ENCODE data around the gene GUCA1A.
"Not testable (repeated sequence)": the region's sequence is repeated elsewhere in the genome, so short reads cannot be mapped to it uniquely, and the experiment has no call there.

GUCA1A gene

DNA sequence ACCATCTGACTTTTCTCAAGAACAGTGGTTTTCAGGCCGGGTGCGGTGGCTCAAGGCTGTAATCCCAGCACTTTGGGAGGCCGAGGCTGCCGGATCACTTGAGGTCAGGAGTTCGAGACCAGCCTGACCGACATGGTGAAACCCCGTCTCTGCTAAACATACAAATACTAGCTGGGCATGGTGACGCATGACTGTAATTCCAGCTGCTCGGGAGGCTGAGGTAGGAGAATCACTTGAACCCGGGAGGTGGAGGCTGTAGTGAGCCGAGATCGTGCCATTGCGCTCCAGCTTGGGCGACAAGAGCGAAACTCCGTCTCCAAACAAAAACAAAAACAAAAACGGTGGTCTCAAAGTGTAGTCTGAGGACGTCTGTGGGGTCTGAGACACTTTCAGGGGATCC, 43.3 kb downstream of the GUCA1A start:
- DNase-seq = not testable (repeated sequence)

DNA sequence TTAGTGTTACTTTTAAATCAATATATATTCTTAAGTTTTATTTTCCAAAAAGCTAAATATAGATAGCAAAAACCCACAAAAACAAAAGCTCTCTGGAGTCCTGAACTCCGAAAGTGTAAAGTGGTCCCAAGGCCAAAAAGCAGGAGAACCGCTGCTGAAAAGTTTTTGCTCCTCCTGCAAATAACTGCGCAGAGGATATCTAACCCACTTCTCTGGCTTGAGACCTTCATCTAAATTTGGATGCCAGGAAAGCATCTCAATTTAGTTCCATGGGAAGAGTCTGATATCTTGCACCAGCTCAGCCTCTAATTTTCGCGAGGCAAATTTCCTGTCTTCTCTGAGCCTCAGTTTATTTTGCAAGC, 44.0 kb downstream of the GUCA1A start:
- DNase-seq = no peak

DNA sequence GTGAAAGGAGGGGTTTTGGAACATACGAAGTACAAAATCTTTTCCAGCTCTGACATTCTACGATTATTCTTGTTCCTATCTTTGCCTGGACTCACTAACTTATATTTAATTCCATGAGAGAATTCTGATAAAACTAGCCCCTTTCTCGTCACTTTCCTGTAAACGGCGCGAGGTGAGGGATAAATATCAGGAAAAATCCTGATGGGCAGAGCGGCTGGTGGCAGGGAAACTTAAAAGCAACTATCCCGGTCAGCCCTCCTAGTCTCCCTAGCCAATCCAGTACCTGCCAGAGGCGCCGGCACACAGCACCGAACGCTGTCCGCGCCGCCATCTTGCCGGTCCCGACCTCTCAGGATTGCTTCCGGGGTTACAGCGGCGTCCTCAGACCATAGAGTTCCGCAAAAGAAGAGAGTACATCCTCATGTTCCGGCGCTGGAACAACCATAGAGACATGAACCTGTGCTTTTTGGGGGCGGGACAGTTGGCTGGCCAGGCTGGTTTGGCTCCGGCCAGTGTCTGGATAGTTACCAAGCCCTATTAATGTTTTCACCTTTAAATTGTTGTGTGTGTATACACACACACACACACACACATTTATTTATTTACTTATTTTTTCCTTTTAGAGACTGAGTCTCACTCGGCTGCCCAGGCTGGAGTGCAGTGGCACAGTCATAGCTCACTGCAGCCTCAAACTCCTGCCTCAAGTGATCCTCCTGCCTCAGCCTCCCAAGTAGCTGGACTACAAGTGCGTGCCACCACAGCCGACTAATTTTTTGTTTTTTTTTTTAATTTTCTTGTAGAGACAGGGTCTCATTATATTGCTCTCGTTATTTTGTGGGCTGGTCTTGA, 44.6 kb downstream of the GUCA1A start, which contains the start of gene MRPS10:
Gene MRPS10 (minus strand): TSS at position 343 of the 849 bp plus-strand sequence. CDS start 12 bp downstream, at position 331.
- peak; percentile 96 for DNase-seq

- DNase-seq = peak; percentile 18
Measured at GRCh38 chr6:42220807-42221206, 47.6 kb downstream of the GUCA1A start.

DNA sequence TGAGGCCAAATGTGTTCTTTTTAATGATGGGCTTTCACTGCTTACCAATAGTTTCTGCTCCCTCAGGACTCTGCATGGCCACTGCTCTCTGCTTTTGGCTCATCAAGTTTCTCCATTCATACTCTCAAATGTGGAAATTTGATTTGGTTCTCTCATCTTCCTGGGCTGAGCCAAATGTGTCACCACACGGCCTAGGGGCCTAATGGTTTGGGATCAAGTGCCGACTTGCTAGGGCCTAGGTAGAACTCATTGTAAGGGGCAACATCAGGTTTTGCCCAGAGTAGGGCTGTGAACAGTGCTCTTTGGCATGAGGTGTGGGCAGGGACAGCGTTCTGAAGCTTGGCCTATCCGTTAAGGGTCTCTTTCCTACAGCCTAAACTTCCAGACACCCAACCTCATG, 48.4 kb downstream of the GUCA1A start:
- DNase-seq = no peak

- DNase-seq = no peak
Measured at GRCh38 chr6:42222448-42222847, 49.3 kb downstream of the GUCA1A start.

DNA sequence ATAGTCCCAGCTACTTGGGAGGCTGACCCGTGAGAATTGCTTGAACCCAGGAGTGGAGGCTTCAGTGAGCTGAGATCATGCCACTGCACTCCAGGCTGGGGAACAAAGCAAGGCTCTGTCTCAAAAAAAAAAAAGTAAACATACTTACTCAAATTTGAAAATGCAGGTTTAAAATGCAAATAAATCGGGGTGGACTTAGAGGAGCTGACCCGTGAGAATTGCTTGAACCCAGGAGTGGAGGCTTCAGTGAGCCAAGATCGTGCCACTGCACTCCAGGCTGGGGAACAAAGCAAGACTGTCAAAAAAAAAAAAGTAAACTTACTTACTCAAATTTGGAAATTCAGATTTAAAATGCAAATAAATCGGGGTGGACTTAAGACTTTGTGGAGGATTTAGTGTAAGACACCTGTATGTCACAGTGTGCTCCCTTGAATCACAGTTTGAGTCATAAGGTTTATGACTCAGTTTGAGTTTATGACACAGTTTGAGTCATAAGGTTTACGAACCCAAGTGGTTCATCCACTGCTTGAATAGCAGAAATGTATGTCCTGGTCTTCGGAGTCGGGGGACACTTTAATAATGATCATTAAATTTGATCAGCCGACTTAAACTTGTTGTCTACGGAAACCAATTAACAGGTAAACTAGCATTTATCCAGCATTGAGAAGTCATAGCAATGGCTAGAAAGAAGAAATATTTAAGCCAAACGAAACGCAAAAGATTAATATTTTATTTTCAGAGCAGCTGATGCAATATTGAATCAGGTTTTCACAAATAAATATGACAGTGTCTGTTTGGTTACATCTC, 51.3 kb downstream of the GUCA1A start:
- peak; percentile 58 for DNase-seq

GRCh38 chr6:42225029-42225339, 51.8 kb downstream of the GUCA1A start:
- DNase-seq = no peak

DNA sequence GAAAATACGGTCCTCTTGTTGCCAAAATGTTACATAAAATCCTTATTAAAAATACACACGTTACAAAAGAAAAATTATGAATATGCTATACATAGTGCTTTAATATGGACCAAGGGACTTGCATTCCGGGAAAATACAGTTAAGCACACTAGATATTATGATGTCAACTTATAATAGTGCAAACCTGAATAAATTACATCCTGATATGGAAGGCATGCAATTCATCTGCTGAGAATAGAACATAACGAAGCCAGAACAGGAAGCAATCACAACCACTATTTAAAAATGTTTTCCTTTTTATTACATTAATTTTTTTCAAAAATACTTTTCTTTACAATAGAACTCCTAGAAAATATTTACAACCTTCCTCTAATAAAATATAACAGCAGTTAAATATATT, 52.3 kb downstream of the GUCA1A start:
- no peak for DNase-seq

- no peak for DNase-seq
Measured at GRCh38 chr6:42226161-42226611, 53.0 kb downstream of the GUCA1A start.

GRCh38 chr6:42226645-42227143, 53.5 kb downstream of the GUCA1A start:
- DNase-seq = no peak

- no peak for DNase-seq
Measured at GRCh38 chr6:42227173-42227850, 54.1 kb downstream of the GUCA1A start.

GRCh38 chr6:42228305-42228704, 55.1 kb downstream of the GUCA1A start:
- DNase-seq = no peak

Measured in suppressor macrophage treated with lipopolysaccharide for 4 hours (primary cell).